ENCODE measurements around the gene TMEM255A. TPM values are rescaled to one million over a fixed set of nuclear protein-coding genes. Genes with fewer than 3 reads are reported as not detected.

The TMEM255A gene
- total RNA-seq, 3 donors from 2014 or later: 0.80 to 5.6 (median 1.3) TPM

GRCh38 chrX:120305531-120306141, 5.6 kb downstream of the TMEM255A start:
- DNase-seq (ENCODE audit: low spot score in 2 of 2): no peak
- H3K36me3 ChIP-seq: no peaks in the 10 kb centered on the region
- H3K9me3 ChIP-seq: no peaks in the 10 kb centered on the region
- H3K27ac ChIP-seq: no peak overlapping the region
- H3K4me3 ChIP-seq: no peak overlapping the region
- intact Hi-C loops (cut with DNase I; ENCODE audit: low total_unique reads): loop anchor here (10.0 kb wide), 1 partner anchor 51 kb away; the partner anchor contains the start of gene ZBTB33
- H3K4me1 ChIP-seq: no peaks in the 10 kb centered on the region
- no peak for TF ChIP-seq POLR2A (IDR thresholded peaks at IDR 0.05)
- no peak for TF ChIP-seq POLR2AphosphoS5 (IDR thresholded peaks at IDR 0.05)
- TF ChIP-seq CTCF (IDR thresholded peaks at IDR 0.05): no peak
- H3K27me3 ChIP-seq: peaks cover 0 to 36% of the 10 kb centered on the region in 2 donors

- DNase-seq (ENCODE audit: low spot score in 2 of 2): no peak
- no peak overlapping the region for H3K4me3 ChIP-seq
- H3K27me3 ChIP-seq: peaks cover 0 to 36% of the 10 kb centered on the region in 2 donors
- H3K36me3 ChIP-seq: no peaks in the 10 kb centered on the region
- no peak overlapping the region for H3K27ac ChIP-seq
- H3K9me3 ChIP-seq: no peaks in the 10 kb centered on the region
- no peaks in the 10 kb centered on the region for H3K4me1 ChIP-seq
- TF ChIP-seq POLR2A (IDR thresholded peaks at IDR 0.05) (no peak), POLR2AphosphoS5 (IDR thresholded peaks at IDR 0.05) (no peak), CTCF (IDR thresholded peaks at IDR 0.05) (no peak)
- intact Hi-C loops (cut with DNase I; ENCODE audit: low total_unique reads): loop anchor here (10.0 kb wide), 1 partner anchor 49 kb away; the partner anchor contains the start of gene ZBTB33
Measured at GRCh38 chrX:120304256-120304655, 7.0 kb downstream of the TMEM255A start.

- intact Hi-C loops (cut with DNase I; ENCODE audit: low total_unique reads): loop anchor here (10.0 kb wide), 1 partner anchor 48 kb away; the partner anchor contains the start of gene ZBTB33
- Histone ChIP-seq H3K4me1 (no peaks in the 10 kb centered on the region), H3K36me3 (no peaks in the 10 kb centered on the region), H3K4me3 (no peak overlapping the region), H3K9me3 (no peaks in the 10 kb centered on the region), H3K27ac (no peak overlapping the region), H3K27me3 (peaks cover 0 to 17% of the 10 kb centered on the region in 2 donors)
- no peak for TF ChIP-seq CTCF (IDR thresholded peaks at IDR 0.05)
- no peak for TF ChIP-seq POLR2A (IDR thresholded peaks at IDR 0.05)
- no peak for TF ChIP-seq POLR2AphosphoS5 (IDR thresholded peaks at IDR 0.05)
- no peak for DNase-seq (ENCODE audit: low spot score in 2 of 2)
Measured at GRCh38 chrX:120302434-120302833, 8.8 kb downstream of the TMEM255A start.

- H3K27ac ChIP-seq: no peak overlapping the region
- no peak for DNase-seq (ENCODE audit: low spot score in 2 of 2)
- no peak overlapping the region for H3K4me3 ChIP-seq
- peaks cover 0 to 17% of the 10 kb centered on the region in 2 donors for H3K27me3 ChIP-seq
- no peaks in the 10 kb centered on the region for H3K4me1 ChIP-seq
- H3K36me3 ChIP-seq: no peaks in the 10 kb centered on the region
- TF ChIP-seq POLR2A (IDR thresholded peaks at IDR 0.05): no peak
- intact Hi-C loops (cut with DNase I; ENCODE audit: low total_unique reads): loop anchor here (10.0 kb wide), 1 partner anchor 47 kb away; the partner anchor contains the start of gene ZBTB33
- no peaks in the 10 kb centered on the region for H3K9me3 ChIP-seq
Measured at GRCh38 chrX:120301960-120302359, 9.3 kb downstream of the TMEM255A start.

- intact Hi-C loops (cut with DNase I; ENCODE audit: low total_unique reads): loop anchor here (10.0 kb wide), 1 partner anchor 47 kb away; the partner anchor contains the start of gene ZBTB33
- H3K36me3 ChIP-seq: no peaks in the 10 kb centered on the region
- no peaks in the 10 kb centered on the region for H3K9me3 ChIP-seq
- no peak overlapping the region for H3K27ac ChIP-seq
- H3K4me1 ChIP-seq: no peaks in the 10 kb centered on the region
- DNase-seq (ENCODE audit: low spot score in 2 of 2): no peak
- peaks cover 0 to 17% of the 10 kb centered on the region in 2 donors for H3K27me3 ChIP-seq
- TF ChIP-seq POLR2A (IDR thresholded peaks at IDR 0.05) (no peak), POLR2AphosphoS5 (IDR thresholded peaks at IDR 0.05) (no peak), CTCF (IDR thresholded peaks at IDR 0.05) (no peak)
- H3K4me3 ChIP-seq: no peak overlapping the region
Measured at GRCh38 chrX:120301497-120301896, 9.8 kb downstream of the TMEM255A start.
